ENCODE measurements around the gene OR4F6.

DNA sequence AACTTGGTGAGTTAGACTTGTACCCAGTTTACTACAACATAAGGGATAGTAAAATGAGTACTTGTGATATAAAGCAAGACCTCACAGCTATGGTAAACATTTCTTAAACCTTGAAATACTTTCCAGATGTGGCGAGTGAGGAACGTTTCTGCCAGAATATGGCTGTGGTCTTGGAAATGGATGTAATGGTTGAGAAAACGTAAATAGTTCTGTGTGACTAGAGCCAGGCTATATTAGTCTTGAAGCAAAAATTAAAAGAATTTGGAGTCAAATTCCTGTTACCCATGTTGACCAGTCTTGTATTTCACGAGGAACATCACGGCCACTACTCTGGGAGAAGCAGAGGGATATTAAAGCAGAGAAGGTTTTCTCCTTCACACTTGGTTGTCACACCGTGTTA is 23.9 kb downstream of the OR4F6 start:
- TF ChIP-seq POLR2A (IDR thresholded peaks at IDR 0.05) = no peak
- TF ChIP-seq, protein P1, sequence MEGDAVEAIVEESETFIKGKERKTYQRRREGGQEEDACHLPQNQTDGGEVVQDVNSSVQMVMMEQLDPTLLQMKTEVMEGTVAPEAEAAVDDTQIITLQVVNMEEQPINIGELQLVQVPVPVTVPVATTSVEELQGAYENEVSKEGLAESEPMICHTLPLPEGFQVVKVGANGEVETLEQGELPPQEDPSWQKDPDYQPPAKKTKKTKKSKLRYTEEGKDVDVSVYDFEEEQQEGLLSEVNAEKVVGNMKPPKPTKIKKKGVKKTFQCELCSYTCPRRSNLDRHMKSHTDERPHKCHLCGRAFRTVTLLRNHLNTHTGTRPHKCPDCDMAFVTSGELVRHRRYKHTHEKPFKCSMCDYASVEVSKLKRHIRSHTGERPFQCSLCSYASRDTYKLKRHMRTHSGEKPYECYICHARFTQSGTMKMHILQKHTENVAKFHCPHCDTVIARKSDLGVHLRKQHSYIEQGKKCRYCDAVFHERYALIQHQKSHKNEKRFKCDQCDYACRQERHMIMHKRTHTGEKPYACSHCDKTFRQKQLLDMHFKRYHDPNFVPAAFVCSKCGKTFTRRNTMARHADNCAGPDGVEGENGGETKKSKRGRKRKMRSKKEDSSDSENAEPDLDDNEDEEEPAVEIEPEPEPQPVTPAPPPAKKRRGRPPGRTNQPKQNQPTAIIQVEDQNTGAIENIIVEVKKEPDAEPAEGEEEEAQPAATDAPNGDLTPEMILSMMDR (IDR thresholded peaks at IDR 0.05) = no peak
